ENCODE results near the gene HECW1.

HECW1 gene

DNA sequence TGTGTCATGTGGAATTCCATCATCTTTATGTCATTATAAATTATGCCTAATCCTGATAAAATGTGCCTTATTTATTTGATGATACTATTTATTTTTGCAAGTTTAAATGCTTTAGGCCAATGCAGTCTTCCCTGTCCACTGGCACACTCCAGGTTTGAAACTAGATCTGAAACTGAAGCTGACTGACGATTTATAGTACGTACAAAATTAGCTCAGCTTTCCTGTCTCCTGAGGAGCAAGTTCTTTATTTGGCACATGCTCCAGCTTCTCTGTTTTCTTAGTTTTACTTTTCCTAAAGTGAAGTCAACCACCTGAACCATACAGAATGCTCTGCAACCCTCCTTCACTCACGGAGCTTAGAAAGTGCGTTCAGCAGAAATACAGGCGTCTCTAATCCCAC, 164.1 kb downstream of the HECW1 start:
- DNase-seq = no peak

DNA sequence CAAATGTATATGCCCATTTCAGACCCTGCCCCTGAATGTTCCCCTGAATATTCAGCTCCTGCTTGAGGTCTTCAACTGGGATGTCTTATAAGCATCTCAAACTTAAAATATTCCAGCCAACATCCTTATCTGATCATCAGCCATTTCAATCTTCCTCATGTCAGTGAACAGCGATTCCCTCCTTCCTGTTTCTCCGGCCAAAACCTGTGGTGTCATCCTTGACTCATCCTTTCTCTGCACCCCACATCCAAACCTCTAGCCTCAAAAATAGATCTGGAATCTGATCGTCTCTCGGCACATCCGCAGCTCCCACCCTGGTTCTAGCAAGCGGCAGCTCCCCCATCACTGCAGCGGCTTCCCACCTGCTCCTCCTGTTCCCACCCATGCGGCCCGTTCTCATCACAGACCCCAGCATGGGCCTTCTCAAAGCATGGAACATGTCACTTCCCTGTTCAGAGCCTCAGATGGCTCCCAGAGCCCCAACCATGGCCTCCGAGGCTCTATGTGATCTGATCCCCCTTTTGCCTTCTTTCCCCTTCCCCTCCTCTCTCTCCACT, 165.7 kb downstream of the HECW1 start:
- DNase-seq = no peak

GRCh38 chr7:43281268-43281667, 168.8 kb downstream of the HECW1 start:
- no peak for DNase-seq

DNA sequence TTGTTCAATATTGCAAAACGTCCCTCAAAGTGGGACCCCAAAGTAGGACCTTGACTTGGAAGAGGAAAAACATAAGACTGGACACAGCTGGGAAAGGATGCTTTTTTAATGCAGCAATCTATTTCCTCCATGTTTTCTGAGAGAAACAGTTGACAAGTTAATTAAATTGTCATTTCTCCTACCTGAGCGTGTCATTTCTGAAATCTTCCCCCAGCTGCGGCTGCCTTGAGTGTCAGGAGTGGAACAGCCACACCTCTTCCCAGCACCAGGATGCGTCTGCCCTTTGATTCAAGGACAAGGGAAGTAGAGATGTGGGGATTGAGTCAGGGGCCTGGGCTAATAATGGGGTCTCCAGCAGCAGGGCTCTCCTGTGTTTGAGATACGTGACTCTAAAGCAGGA, 171.3 kb downstream of the HECW1 start:
- no peak for DNase-seq

GRCh38 chr7:43289826-43290225, 177.4 kb downstream of the HECW1 start:
- no peak for DNase-seq

GRCh38 chr7:43290978-43291377, 178.5 kb downstream of the HECW1 start:
- DNase-seq = no peak

GRCh38 chr7:43291789-43292188, 179.3 kb downstream of the HECW1 start:
- no peak for DNase-seq

- DNase-seq = no peak
Observed at GRCh38 chr7:43292384-43292783, 179.9 kb downstream of the HECW1 start.

- DNase-seq = no peak
Observed at GRCh38 chr7:43294080-43294630, 181.7 kb downstream of the HECW1 start.

GRCh38 chr7:43295429-43295828, 183.0 kb downstream of the HECW1 start:
- no peak for DNase-seq

GRCh38 chr7:43296306-43296705, 183.9 kb downstream of the HECW1 start:
- DNase-seq = peak; percentile 11 to 35

GRCh38 chr7:43298617-43299016, 186.2 kb downstream of the HECW1 start:
- no peak for DNase-seq

DNA sequence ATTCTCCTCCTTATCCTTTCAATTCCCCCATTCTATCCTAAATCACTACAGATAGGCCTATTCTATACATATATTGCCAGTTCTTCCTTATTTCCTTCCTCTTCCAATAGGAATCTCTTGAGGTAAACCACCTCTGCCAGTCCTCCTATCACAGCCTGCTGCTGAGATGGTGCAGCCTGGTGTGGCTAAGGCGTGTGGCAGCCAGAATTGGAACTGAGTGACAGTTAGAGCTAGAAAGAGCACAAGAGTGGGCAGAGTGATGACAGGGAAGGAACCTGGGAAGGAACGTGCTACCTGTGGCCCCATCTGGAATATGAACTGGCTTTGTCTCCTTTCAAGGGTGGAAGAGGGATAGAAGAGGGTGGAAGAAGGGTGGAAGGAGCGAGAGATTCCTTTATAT, 187.7 kb downstream of the HECW1 start:
- DNase-seq = no peak

- DNase-seq = no peak
Observed at GRCh38 chr7:43302211-43302711, 189.8 kb downstream of the HECW1 start.

DNA sequence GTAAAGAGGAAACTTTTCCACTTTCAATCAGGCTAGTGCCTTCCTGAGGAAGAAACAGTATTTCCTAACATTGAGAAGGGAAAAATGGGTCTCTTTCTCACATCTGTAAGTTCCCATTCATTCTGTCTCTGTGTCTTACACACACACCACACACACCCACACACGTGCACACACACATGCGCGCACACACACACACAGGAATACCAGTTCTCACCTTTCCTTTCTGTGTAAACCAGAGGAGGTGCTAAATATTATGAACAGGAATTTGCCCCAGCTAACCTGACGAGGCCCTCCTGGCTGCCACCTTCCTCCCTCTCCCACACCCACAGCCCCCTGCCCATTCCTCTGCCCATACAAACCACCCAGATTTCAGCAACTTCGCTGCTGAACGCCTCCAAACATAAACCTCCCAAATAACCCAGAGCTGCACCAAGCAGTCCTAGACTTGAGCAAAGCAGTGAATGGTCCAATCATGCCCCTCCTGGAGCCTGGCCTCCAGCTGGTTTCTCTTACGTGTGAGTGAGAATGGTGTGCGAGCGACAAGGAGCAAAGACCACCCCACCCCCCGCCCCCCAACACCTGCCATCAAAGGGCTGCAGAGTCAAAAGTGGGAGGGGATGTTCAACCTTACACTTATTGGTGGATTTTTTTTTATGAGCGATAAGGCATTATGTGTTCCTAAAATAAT, 190.5 kb downstream of the HECW1 start:
- DNase-seq = no peak

DNA sequence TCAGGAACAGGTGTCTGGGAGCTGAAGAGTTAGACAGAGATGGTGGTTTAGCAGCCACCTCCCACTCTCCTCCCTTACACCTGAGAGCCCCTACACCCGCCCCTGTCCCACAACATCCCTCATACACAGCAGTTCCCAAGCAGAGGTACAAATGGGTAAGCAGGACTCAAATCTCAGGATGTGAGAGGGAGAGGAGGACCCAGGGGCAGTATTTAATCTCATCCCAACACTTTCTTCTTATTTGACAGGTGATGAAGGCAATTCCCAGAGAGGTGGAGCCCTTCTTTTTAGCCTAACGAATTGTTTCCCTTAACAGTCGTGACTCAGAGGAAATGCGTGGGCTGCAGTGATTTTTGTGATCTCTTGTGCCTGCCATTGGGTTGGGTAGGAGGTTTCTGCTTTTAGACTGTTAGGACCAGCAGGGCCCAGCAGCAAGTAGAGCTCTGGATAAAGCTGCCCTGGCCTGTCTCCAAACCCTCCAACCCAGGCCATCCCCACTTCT, 191.3 kb downstream of the HECW1 start:
- DNase-seq = no peak

DNA sequence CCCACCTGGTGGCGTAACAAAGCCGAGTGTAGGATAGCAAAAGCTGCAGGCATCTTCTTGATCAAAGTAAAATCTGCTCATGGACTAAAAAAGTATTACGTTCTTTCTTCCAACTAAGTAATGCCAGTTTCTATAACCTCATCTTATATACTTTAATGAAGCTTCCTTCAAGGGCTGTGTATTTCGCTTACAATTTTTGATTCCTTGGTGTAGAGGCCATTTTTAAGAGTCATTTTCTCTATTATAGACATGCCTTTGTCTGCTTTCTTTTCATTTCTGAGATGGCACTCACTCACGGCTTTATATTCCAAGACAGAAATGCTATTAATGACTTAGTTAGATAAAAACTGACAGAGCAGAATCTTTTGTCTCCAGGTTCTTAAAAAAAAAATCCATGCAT, 194.0 kb downstream of the HECW1 start:
- no peak for DNase-seq

GRCh38 chr7:43307522-43307921, 195.1 kb downstream of the HECW1 start:
- DNase-seq = no peak

GRCh38 chr7:43308913-43309705, 196.7 kb downstream of the HECW1 start:
- no peak for DNase-seq

DNA sequence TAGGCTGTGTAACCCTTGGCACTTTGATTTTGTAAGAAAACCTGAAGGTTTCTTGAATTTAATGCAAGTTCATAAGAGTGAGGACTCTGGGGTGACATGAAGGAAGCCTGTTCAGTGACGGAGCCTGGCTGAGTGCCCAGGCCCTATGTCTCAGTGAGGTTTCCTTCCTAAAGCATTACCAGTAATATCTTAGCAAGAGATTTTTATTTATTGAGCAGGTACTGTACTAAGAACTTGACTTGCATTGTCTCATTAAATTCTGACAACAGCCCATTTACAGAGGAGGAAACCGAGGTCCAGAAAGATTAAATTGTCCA, 197.2 kb downstream of the HECW1 start:
- no peak for DNase-seq

- no peak for DNase-seq
Observed at GRCh38 chr7:43311052-43311451, 198.6 kb downstream of the HECW1 start.

DNA sequence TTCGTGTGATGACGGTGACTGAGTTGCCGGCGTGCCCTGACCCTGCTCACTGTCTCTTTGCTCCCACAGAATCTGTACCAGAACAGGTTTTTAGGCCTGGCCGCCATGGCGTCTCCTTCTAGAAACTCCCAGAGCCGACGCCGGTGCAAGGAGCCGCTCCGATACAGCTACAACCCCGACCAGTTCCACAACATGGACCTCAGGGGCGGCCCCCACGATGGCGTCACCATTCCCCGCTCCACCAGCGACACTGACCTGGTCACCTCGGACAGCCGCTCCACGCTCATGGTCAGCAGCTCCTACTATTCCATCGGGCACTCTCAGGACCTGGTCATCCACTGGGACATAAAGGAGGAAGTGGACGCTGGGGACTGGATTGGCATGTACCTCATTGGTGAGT, 199.2 kb downstream of the HECW1 start:
- DNase-seq = no peak

GRCh38 chr7:43313628-43314378, 201.4 kb downstream of the HECW1 start:
- DNase-seq = no peak
